NT2/D1 (cell line): ENCODE results near the gene NTN3.

Experiments
- SUZ12 ChIP-seq: IDR thresholded peaks from 2 replicates; pipeline ENCODE4 v1.6.1; 2011; ENCODE audit not compliant: insufficient read length, insufficient read depth; ENCODE audit errors: extremely low read depth
- YY1 ChIP-seq: IDR thresholded peaks from 2 replicates; pipeline ENCODE4 v1.6.1; 2011; ENCODE audit not compliant: insufficient read length, insufficient read depth
- ZNF274 ChIP-seq: IDR thresholded peaks from 2 replicates; pipeline ENCODE4 v1.6.1; 2011; ENCODE audit warnings: mild to moderate bottlenecking, low read depth, low read length

DNA sequence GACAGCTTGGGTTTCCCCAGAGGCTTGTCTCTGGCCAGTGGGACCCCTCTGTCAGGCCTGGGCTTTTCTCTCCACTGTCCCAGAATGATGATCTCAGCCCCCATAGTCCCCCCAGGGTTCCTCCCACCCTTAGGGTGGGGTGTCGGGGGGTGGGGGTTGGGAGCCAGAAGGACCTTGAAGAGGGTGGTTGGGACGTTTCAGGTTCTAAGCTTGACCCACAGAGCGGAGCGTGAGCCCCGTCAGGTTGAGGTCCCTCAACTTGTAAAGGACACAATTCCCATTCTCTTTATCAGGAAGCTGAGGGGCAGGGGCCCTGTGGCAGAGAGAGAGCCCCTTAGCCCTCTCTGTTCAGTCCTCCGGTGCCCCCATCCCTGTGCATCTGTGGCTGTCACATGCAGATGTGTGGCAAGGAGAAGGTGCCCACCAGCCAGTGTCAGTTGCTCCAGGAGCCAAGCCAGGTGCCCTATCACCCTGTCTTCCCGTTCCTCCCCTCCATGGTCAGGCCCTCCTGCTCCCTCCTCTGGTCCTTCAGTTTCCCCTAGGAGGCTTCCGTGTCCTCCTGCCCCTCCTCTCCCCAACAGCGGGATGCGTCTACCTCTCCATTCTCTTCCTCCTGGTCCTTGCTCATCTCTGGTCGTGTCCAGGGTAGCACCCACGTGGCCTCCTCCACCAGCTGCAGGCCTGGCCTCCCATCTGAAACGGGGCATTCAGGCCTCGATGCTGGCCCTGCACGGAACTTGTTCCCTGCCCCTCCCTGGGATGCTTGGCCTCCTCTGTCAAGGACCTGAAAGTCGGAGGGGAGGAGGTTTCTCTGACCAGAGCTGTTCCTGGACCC lies 1.5 kb upstream of the NTN3 start:
- TF ChIP-seq YY1: no peak
- no peak for TF ChIP-seq ZNF274
- TF ChIP-seq SUZ12: no peak
